Lower leg skin (tissue), 4 donors: ENCODE data around the gene SVEP1. TPM values are rescaled to one million over a fixed set of nuclear protein-coding genes. Genes with fewer than 3 reads are reported as not detected.

ENCODE experiments used
- DNase-seq, 2 donors: peaks; one replicate each; pipeline ENCODE4 v3.0.0-alpha.2; 2019; ENCODE audit warnings: low spot score in 2 of 2
- H3K4me3 ChIP-seq: fragments of 200-600 bp; sonication (generic); 2 replicates; pipeline ENCODE4 v1.5.1; 2017; ENCODE audit warnings: mild to moderate bottlenecking, low read depth; ENCODE audit not compliant: poor library complexity, severe bottlenecking
- CTCF ChIP-seq, 3 donors: fragments of 450-650 bp; IDR thresholded peaks; one replicate each; pipeline ENCODE4 v1.5.1; 2016; ENCODE audit warnings: antibody characterized with exemption in 3 of 3, mild to moderate bottlenecking in 3 of 3, moderate library complexity in 2 of 3
- POLR2A ChIP-seq, 2 donors: fragments of 450-650 bp; IDR thresholded peaks; one replicate each; pipeline ENCODE4 v1.6.1; 2016 to 2017; ENCODE audit warnings: antibody characterized with exemption in 2 of 2, mild to moderate bottlenecking in 1 of 2, moderate library complexity in 1 of 2
- WGBS, 2 donors: methylation state at CpG; one replicate each; pipeline ENCODE4 v1.1.5; 2018; 5-methylcytosine and 5-hydroxymethylcytosine counted together
- intact Hi-C: fragments of 100-400 bp; cut with DNase I; formaldehyde crosslinking; loops from one replicate; pipeline ENCODE4 v1.15.0; 2023; ENCODE audit warnings: low total_unique reads
- total RNA-seq, 4 donors: library from RNA; depleted of rRNA; stranded (reverse); fragments of >200 nt; gene quantifications; one replicate each; pipeline ENCODE4 v1.1.0, GENCODE V29; 2016

Gene SVEP1
- total RNA-seq, 4 donors from 2014 or later, result 11.1 to 39.0 (median 14.7) TPM

GRCh38 chr9:110575945-110576344 is 3.6 kb downstream of the SVEP1 start:
- no peak for TF ChIP-seq CTCF (IDR thresholded peaks at IDR 0.05)
- TF ChIP-seq POLR2A (IDR thresholded peaks at IDR 0.05), result no peak
- no peak for DNase-seq
- no peak overlapping the region for H3K4me3 ChIP-seq
- intact Hi-C loops, result no loop called here

GRCh38 chr9:110575169-110575568 is 4.4 kb downstream of the SVEP1 start:
- no peak overlapping the region for H3K4me3 ChIP-seq
- intact Hi-C loops, result no loop called here
- no peak for DNase-seq
- no peak for TF ChIP-seq CTCF (IDR thresholded peaks at IDR 0.05)
- no peak for TF ChIP-seq POLR2A (IDR thresholded peaks at IDR 0.05)
- 52 to 62% methylated on average over 5 of the region's 5 CpGs for WGBS, 2 donors

- no peak for DNase-seq
- WGBS, 2 donors, result 80 to 83% methylated on average over 6 of the region's 6 CpGs
- TF ChIP-seq CTCF (IDR thresholded peaks at IDR 0.05), result no peak
- TF ChIP-seq POLR2A (IDR thresholded peaks at IDR 0.05), result no peak
- no peak overlapping the region for H3K4me3 ChIP-seq
- intact Hi-C loops, result no loop called here
Observed at GRCh38 chr9:110573305-110573704, 6.2 kb downstream of the SVEP1 start.

- no peak overlapping the region for H3K4me3 ChIP-seq
- WGBS, 2 donors, result 86 to 91% methylated on average over 2 of the region's 2 CpGs
- TF ChIP-seq POLR2A (IDR thresholded peaks at IDR 0.05) (no peak), CTCF (IDR thresholded peaks at IDR 0.05) (no peak)
- DNase-seq, result no peak
- intact Hi-C loops, result no loop called here
Observed at GRCh38 chr9:110571801-110572483, 7.6 kb downstream of the SVEP1 start.

GRCh38 chr9:110566156-110566555 is 13.4 kb downstream of the SVEP1 start:
- no peak overlapping the region for H3K4me3 ChIP-seq
- no peak for DNase-seq
- intact Hi-C loops, result no loop called here
- WGBS, 2 donors, result 83 to 89% methylated on average over 1 of the region's 1 CpG
- TF ChIP-seq POLR2A (IDR thresholded peaks at IDR 0.05), result no peak
- no peak for TF ChIP-seq CTCF (IDR thresholded peaks at IDR 0.05)

GRCh38 chr9:110561826-110562225 is 17.7 kb downstream of the SVEP1 start:
- no peak for DNase-seq
- WGBS, 2 donors, result 68 to 83% methylated on average over 2 of the region's 2 CpGs
- intact Hi-C loops, result no loop called here
- H3K4me3 ChIP-seq, result no peak overlapping the region
- TF ChIP-seq CTCF (IDR thresholded peaks at IDR 0.05) (no peak), POLR2A (IDR thresholded peaks at IDR 0.05) (no peak)
